Glutamatergic neuron (in vitro differentiated cells): ENCODE data around the gene MYL9. TPM values are rescaled to one million over a fixed set of nuclear protein-coding genes. Genes with fewer than 3 reads are reported as not detected.
"Not testable (repeated sequence)": the region's sequence is repeated elsewhere in the genome, so short reads cannot be mapped to it uniquely, and the experiment has no call there.

Experiments used
- DNase-seq: peaks from one replicate; pipeline ENCODE4 v3.0.0; 2022
- H3K27ac Mint-ChIP-seq: one replicate; pipeline ENCODE4 v1.8.0; 2020; ENCODE audit warnings: mild to moderate bottlenecking, mixed read lengths, inconsistent platforms; ENCODE audit not compliant: unreplicated experiment
- H3K27me3 Mint-ChIP-seq: one replicate; pipeline ENCODE4 v1.8.0; 2020; ENCODE audit warnings: mild to moderate bottlenecking, moderate library complexity, mixed read lengths, inconsistent platforms; ENCODE audit not compliant: unreplicated experiment
- H3K36me3 Mint-ChIP-seq: one replicate; pipeline ENCODE4 v1.8.0; 2020; ENCODE audit warnings: mild to moderate bottlenecking, mixed read lengths, inconsistent platforms; ENCODE audit not compliant: unreplicated experiment
- H3K4me1 Mint-ChIP-seq: one replicate; pipeline ENCODE4 v1.8.0; 2020; ENCODE audit warnings: mild to moderate bottlenecking, low read depth, mixed read lengths, inconsistent platforms; ENCODE audit not compliant: unreplicated experiment
- H3K4me3 Mint-ChIP-seq: one replicate; pipeline ENCODE4 v1.8.0; 2020; ENCODE audit warnings: mild to moderate bottlenecking, mixed read lengths, inconsistent platforms; ENCODE audit not compliant: unreplicated experiment
- H3K9me3 Mint-ChIP-seq: one replicate; pipeline ENCODE4 v1.8.0; 2020; ENCODE audit warnings: mild to moderate bottlenecking, moderate library complexity, mixed read lengths, inconsistent platforms; ENCODE audit not compliant: unreplicated experiment
- total RNA-seq: library from RNA; stranded (reverse); fragmentation: NEBNext Ultra II Directional; extraction: Animal tissue kit (Norgen Biotek cat#: 25700); gene quantifications from one replicate; pipeline ENCODE4 v1.2.1, GENCODE V29; 2021; ENCODE audit not compliant: unreplicated experiment
- TF ChIP-seq, protein P1 (sequence below): fragments of 200-600 bp; sonication (generic); IDR thresholded peaks from one replicate; pipeline ENCODE4 v1.5.0; 2021; ENCODE audit not compliant: partially characterized antibody, unreplicated experiment

The MYL9 gene
- total RNA-seq, 1 donor from 2014 or later = 2.0 TPM

DNA sequence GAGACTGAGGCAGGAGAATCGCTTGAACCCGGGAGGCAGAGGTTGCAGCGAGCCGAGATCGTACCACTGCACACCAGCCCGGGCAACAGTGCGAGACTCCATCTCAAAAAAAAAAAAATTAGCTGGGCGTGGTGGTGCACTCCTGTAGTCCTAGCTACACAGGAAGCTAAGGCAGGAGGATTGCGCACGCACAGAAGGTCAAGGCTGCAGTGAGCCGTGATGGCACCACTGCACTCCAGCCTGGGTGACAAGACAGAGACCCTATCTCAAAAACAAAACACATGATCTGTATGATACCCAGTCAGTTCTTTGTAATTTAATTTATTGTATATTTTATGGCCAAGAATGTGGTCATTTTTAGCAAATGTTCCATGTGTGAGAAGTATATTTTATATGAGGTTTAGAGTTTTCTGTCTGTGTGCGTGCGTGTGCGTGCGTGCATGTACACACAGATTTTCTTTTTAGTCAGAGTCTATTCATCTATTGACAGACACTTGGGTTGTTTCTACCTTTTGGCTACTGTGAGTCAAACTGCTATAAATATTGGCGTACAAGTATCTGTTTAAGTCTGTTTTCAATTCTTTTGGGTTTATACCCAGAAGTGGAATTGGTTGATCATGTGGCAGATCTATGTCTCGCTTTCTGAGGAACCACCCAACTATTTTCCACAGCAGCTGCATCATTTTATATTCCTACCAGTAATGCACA, 22.2 kb upstream of the MYL9 start:
- no peaks in the 10 kb centered on the region for H3K27me3 Mint-ChIP-seq

DNA sequence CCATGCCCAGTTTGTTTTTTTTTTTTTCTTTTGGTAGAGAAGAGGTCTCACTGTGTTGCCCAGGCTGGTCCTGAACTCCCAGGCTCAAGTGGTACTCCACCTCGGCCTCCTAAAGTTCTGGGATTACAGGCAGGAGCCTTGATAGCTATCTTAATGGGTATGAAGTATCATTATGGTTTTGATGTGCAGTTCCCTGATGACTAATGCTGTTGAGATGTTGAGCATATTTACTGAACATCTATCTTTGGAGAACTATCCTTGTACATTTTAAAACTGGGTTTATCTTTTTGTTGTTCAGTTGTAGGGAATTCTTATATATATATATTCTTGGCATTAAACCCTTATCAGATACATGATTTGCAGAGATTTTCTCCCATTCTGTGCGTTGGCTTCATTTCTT, 21.4 kb upstream of the MYL9 start:
- TF ChIP-seq, protein P1, sequence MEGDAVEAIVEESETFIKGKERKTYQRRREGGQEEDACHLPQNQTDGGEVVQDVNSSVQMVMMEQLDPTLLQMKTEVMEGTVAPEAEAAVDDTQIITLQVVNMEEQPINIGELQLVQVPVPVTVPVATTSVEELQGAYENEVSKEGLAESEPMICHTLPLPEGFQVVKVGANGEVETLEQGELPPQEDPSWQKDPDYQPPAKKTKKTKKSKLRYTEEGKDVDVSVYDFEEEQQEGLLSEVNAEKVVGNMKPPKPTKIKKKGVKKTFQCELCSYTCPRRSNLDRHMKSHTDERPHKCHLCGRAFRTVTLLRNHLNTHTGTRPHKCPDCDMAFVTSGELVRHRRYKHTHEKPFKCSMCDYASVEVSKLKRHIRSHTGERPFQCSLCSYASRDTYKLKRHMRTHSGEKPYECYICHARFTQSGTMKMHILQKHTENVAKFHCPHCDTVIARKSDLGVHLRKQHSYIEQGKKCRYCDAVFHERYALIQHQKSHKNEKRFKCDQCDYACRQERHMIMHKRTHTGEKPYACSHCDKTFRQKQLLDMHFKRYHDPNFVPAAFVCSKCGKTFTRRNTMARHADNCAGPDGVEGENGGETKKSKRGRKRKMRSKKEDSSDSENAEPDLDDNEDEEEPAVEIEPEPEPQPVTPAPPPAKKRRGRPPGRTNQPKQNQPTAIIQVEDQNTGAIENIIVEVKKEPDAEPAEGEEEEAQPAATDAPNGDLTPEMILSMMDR = no peak

More for the DNA sequence above, 22.2 kb upstream of the MYL9 start:
- TF ChIP-seq, protein P1 = no peak
- H3K36me3 Mint-ChIP-seq = no peaks in the 10 kb centered on the region
- H3K4me1 Mint-ChIP-seq = peaks cover 4% of the 10 kb centered on the region
- DNase-seq = no peak
- H3K27ac Mint-ChIP-seq = no peak overlapping the region
- H3K4me3 Mint-ChIP-seq = no peak overlapping the region
- peaks cover 5% of the 10 kb centered on the region for H3K9me3 Mint-ChIP-seq

DNA sequence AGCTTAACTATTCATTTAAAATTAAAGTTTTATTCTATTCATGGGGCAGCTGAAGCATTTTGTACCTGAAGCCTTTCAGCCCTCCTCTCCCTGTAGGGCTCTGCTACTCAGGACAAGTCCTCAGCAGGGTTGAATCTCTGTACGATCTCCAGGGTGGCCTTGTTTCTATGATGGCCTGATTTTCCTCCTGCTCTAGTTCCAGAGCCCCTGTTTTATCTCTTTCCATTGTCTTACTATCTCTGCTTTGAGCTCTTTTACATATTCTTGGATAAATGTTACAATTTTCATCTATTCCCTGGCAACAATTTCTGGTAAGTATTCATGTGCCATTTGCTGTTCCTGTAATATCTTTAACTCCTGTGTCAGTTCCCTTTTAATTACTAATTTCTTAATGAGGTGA, 19.8 kb upstream of the MYL9 start:
- TF ChIP-seq, protein P1 = no peak
- H3K27ac Mint-ChIP-seq = peak overlapping the region; percentile 15

More for the DNA sequence above, 21.4 kb upstream of the MYL9 start:
- Mint-ChIP-seq H3K9me3 (peaks cover 2% of the 10 kb centered on the region), H3K4me1 (no peaks in the 10 kb centered on the region), H3K4me3 (no peak overlapping the region), H3K36me3 (no peaks in the 10 kb centered on the region), H3K27ac (no peak overlapping the region), H3K27me3 (no peaks in the 10 kb centered on the region)
- no peak for DNase-seq

DNA sequence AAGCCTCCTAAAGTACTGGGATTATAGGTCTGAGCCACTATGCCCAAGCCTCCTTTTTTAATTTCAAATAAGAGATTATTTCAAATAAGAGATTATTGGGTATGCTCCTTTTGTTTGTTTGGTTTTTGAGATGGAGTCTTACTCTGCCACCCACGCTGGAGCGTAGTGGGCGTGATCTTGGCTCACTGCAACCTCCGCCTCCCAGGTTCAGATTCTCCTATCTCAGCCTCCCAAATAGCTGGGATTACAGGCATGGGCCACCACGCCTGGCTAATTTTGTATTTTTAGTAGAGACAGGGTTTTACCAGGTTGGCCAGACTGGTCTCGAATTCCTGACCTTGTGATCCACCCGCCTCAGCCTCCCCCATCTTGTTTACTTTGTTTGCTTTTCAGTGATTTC, 18.9 kb upstream of the MYL9 start:
- not testable (repeated sequence) for DNase-seq, H3K36me3 Mint-ChIP-seq, H3K27ac Mint-ChIP-seq, H3K4me1 Mint-ChIP-seq, H3K9me3 Mint-ChIP-seq, H3K27me3 Mint-ChIP-seq, H3K4me3 Mint-ChIP-seq

More for the DNA sequence above, 19.8 kb upstream of the MYL9 start:
- DNase-seq = no peak
- Mint-ChIP-seq H3K36me3 (no peaks in the 10 kb centered on the region), H3K4me1 (no peaks in the 10 kb centered on the region), H3K9me3 (peaks cover under 1% of the 10 kb centered on the region), H3K27me3 (peaks cover 2% of the 10 kb centered on the region), H3K4me3 (no peak overlapping the region)

DNA sequence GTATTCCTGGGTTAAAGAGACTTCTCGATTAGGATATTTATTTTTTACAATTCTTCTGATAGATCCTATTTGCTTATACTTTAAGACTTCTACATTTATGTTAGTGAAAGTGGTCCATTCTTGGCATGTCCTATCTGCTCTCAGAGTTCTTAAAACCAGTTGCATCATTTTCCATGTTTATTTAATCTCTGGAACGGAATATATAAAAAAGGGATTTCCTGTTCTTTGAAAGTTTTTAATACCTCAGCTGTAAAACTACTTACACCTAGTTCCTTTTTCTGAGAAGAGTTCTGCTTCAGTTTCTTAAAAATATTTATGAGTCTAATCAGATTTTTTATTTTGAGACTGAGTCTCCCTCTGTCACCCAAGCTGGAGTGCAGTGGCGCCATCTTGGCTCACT, 18.0 kb upstream of the MYL9 start:
- DNase-seq = no peak
- peaks cover 3% of the 10 kb centered on the region for H3K27me3 Mint-ChIP-seq
- no peak overlapping the region for H3K27ac Mint-ChIP-seq
- no peak overlapping the region for H3K4me3 Mint-ChIP-seq
- H3K36me3 Mint-ChIP-seq = no peaks in the 10 kb centered on the region
- peaks cover 4% of the 10 kb centered on the region for H3K4me1 Mint-ChIP-seq
- TF ChIP-seq, protein P1 = no peak
- H3K9me3 Mint-ChIP-seq = peaks cover 2% of the 10 kb centered on the region
